Measurements from ENCODE around the gene LHPP. TPM values are rescaled to one million over a fixed set of nuclear protein-coding genes. Genes with fewer than 3 reads are reported as not detected.

Gene LHPP
- total and polyA plus RNA-seq, 2 experiments from 2014 or later, result 27.4 to 40.2 TPM

DNA sequence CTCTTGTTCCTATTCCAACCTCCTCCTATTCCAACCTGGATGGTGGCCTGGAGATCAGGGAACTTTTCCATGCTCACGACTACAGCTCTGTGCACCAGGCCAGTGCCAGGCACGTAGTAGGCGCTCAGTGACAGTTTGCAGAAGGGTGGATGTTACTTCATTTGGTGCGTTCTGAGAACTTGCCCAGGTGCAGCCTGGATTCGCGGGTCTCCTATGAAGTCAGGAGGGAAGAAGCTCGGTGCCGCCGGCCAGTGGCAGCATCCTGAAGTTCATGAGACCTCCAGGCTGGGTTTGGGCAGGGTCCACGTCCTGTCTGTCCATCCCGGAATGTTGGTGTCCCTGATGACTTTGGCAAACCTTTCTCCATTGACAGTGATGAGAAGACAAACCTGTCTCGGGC is 21.3 kb downstream of the LHPP start:
- Histone ChIP-seq H3K27me3 (ENCODE audit: insufficient read depth) (no peaks in the 10 kb centered on the region), H3K4me2 (no peak overlapping the region), H3K4me1 (ENCODE audit: insufficient read depth) (peaks cover 26% of the 10 kb centered on the region), H3F3A (replicated peaks; ENCODE audit: low read depth) (no peaks in the 10 kb centered on the region), H4K20me1 (replicated peaks; ENCODE audit: insufficient read depth) (no peaks in the 10 kb centered on the region), H2AFZ (no peak overlapping the region), H3K9me2 (ENCODE audit: insufficient read depth) (no peaks in the 10 kb centered on the region), H3K4me3 (no peak overlapping the region), H3K36me3 (ENCODE audit: insufficient read depth) (no peaks in the 10 kb centered on the region), H3K27ac (ENCODE audit: low read depth) (0 out of 2 replicates have a peak overlapping the region, but pooled peaks have one; percentile 19), H3K79me2 (replicated peaks; ENCODE audit: insufficient read depth) (no peaks in the 10 kb centered on the region; the same call in 1 of the 2 replicates)
- Mint-ChIP-seq H3K27me3 (ENCODE audit: insufficient read depth, low read depth, poor library complexity) (peaks cover 6% of the 10 kb centered on the region), H3K4me3 (no peak overlapping the region), H3K27ac (no peak overlapping the region), H3K4me1 (peaks cover 26% of the 10 kb centered on the region), H3K9me3 (peaks cover 20% of the 10 kb centered on the region), H3K36me3 (ENCODE audit: low read depth) (peaks cover 45% of the 10 kb centered on the region)
- ATAC-seq, result no peak
- DNase-seq (ENCODE audit: low spot score), result no peak
- TF ChIP-seq, protein P1, sequence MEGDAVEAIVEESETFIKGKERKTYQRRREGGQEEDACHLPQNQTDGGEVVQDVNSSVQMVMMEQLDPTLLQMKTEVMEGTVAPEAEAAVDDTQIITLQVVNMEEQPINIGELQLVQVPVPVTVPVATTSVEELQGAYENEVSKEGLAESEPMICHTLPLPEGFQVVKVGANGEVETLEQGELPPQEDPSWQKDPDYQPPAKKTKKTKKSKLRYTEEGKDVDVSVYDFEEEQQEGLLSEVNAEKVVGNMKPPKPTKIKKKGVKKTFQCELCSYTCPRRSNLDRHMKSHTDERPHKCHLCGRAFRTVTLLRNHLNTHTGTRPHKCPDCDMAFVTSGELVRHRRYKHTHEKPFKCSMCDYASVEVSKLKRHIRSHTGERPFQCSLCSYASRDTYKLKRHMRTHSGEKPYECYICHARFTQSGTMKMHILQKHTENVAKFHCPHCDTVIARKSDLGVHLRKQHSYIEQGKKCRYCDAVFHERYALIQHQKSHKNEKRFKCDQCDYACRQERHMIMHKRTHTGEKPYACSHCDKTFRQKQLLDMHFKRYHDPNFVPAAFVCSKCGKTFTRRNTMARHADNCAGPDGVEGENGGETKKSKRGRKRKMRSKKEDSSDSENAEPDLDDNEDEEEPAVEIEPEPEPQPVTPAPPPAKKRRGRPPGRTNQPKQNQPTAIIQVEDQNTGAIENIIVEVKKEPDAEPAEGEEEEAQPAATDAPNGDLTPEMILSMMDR (conservative IDR thresholded peaks at IDR 0.05; ENCODE audit: low read depth in 2 of 2), result peak in 1 of 2 experiments; percentile 15; a peak in 1 of 4 replicates
- no peak for TF ChIP-seq POLR2AphosphoS5 (IDR thresholded peaks at IDR 0.05; ENCODE audit: low read depth)
- TF ChIP-seq STAT1 (IDR thresholded peaks at IDR 0.05; ENCODE audit: unreplicated experiment), result no peak
- TF ChIP-seq ZNF331 (CRISPR knock-in tag; IDR thresholded peaks at IDR 0.05; ENCODE audit: low read depth), result no peak
- TF ChIP-seq JUNB (IDR thresholded peaks at IDR 0.05; ENCODE audit: unreplicated experiment), result no peak
- TF ChIP-seq, protein P2, sequence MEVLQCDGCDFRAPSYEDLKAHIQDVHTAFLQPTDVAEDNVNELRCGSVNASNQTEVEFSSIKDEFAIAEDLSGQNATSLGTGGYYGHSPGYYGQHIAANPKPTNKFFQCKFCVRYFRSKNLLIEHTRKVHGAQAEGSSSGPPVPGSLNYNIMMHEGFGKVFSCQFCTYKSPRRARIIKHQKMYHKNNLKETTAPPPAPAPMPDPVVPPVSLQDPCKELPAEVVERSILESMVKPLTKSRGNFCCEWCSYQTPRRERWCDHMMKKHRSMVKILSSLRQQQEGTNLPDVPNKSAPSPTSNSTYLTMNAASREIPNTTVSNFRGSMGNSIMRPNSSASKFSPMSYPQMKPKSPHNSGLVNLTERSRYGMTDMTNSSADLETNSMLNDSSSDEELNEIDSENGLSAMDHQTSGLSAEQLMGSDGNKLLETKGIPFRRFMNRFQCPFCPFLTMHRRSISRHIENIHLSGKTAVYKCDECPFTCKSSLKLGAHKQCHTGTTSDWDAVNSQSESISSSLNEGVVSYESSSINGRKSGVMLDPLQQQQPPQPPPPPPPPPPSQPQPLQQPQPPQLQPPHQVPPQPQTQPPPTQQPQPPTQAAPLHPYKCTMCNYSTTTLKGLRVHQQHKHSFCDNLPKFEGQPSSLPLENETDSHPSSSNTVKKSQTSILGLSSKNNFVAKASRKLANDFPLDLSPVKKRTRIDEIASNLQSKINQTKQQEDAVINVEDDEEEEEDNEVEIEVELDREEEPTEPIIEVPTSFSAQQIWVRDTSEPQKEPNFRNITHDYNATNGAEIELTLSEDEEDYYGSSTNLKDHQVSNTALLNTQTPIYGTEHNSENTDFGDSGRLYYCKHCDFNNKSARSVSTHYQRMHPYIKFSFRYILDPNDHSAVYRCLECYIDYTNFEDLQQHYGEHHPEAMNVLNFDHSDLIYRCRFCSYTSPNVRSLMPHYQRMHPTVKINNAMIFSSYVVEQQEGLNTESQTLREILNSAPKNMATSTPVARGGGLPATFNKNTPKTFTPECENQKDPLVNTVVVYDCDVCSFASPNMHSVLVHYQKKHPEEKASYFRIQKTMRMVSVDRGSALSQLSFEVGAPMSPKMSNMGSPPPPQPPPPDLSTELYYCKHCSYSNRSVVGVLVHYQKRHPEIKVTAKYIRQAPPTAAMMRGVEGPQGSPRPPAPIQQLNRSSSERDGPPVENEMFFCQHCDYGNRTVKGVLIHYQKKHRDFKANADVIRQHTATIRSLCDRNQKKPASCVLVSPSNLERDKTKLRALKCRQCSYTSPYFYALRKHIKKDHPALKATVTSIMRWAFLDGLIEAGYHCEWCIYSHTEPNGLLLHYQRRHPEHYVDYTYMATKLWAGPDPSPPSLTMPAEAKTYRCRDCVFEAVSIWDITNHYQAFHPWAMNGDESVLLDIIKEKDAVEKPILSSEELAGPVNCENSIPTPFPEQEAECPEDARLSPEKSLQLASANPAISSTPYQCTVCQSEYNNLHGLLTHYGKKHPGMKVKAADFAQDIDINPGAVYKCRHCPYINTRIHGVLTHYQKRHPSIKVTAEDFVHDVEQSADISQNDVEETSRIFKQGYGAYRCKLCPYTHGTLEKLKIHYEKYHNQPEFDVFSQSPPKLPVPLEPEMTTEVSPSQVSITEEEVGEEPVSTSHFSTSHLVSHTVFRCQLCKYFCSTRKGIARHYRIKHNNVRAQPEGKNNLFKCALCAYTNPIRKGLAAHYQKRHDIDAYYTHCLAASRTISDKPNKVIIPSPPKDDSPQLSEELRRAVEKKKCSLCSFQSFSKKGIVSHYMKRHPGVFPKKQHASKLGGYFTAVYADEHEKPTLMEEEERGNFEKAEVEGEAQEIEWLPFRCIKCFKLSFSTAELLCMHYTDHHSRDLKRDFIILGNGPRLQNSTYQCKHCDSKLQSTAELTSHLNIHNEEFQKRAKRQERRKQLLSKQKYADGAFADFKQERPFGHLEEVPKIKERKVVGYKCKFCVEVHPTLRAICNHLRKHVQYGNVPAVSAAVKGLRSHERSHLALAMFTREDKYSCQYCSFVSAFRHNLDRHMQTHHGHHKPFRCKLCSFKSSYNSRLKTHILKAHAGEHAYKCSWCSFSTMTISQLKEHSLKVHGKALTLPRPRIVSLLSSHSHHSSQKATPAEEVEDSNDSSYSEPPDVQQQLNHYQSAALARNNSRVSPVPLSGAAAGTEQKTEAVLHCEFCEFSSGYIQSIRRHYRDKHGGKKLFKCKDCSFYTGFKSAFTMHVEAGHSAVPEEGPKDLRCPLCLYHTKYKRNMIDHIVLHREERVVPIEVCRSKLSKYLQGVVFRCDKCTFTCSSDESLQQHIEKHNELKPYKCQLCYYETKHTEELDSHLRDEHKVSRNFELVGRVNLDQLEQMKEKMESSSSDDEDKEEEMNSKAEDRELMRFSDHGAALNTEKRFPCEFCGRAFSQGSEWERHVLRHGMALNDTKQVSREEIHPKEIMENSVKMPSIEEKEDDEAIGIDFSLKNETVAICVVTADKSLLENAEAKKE (CRISPR knock-in tag; IDR thresholded peaks at IDR 0.05), result no peak
- TF ChIP-seq NANOG (IDR thresholded peaks at IDR 0.05; ENCODE audit: borderline replicate concordance), result no peak
- TF ChIP-seq, protein P3, sequence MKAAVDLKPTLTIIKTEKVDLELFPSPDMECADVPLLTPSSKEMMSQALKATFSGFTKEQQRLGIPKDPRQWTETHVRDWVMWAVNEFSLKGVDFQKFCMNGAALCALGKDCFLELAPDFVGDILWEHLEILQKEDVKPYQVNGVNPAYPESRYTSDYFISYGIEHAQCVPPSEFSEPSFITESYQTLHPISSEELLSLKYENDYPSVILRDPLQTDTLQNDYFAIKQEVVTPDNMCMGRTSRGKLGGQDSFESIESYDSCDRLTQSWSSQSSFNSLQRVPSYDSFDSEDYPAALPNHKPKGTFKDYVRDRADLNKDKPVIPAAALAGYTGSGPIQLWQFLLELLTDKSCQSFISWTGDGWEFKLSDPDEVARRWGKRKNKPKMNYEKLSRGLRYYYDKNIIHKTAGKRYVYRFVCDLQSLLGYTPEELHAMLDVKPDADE (IDR thresholded peaks at IDR 0.05), result no peak

Measured in GM23338 (cell line).